ENCODE measurements around the gene ARHGDIG.

Gene ARHGDIG

GRCh38 chr16:263182-263774 is 17.1 kb upstream of the ARHGDIG start:
- no peak for TF ChIP-seq TAF1 (IDR thresholded peaks at IDR 0.05; ENCODE audit: borderline replicate concordance, insufficient read depth, low read length)
- TF ChIP-seq FOXP2 (optimal IDR thresholded peaks at IDR 0.05; ENCODE audit: borderline replicate concordance, extremely low read depth, extremely low read length, insufficient read depth): no peak
- TF ChIP-seq SIN3A (IDR thresholded peaks at IDR 0.05; ENCODE audit: borderline replicate concordance, insufficient read depth, low read length): no peak
- no peak for TF ChIP-seq POLR2AphosphoS5 (IDR thresholded peaks at IDR 0.05; ENCODE audit: low read depth, low read length)
- TF ChIP-seq REST (IDR thresholded peaks at IDR 0.05; ENCODE audit: insufficient read depth in 1 of 2, low read depth in 2 of 2, low read length in 2 of 2): no peak

- no peak for TF ChIP-seq POLR2AphosphoS5 (IDR thresholded peaks at IDR 0.05; ENCODE audit: low read depth, low read length)
- TF ChIP-seq SIN3A (IDR thresholded peaks at IDR 0.05; ENCODE audit: borderline replicate concordance, insufficient read depth, low read length): no peak
- TF ChIP-seq FOXP2 (optimal IDR thresholded peaks at IDR 0.05; ENCODE audit: borderline replicate concordance, extremely low read depth, extremely low read length, insufficient read depth): no peak
- no peak for TF ChIP-seq TAF1 (IDR thresholded peaks at IDR 0.05; ENCODE audit: borderline replicate concordance, insufficient read depth, low read length)
- no peak for TF ChIP-seq REST (IDR thresholded peaks at IDR 0.05; ENCODE audit: insufficient read depth in 1 of 2, low read depth in 2 of 2, low read length in 2 of 2)
Measured at GRCh38 chr16:263944-264343, 16.4 kb upstream of the ARHGDIG start.

- TF ChIP-seq TAF1 (IDR thresholded peaks at IDR 0.05; ENCODE audit: borderline replicate concordance, insufficient read depth, low read length): no peak
- TF ChIP-seq SIN3A (IDR thresholded peaks at IDR 0.05; ENCODE audit: borderline replicate concordance, insufficient read depth, low read length): no peak
- TF ChIP-seq REST (IDR thresholded peaks at IDR 0.05; ENCODE audit: insufficient read depth in 1 of 2, low read depth in 2 of 2, low read length in 2 of 2): no peak
- TF ChIP-seq FOXP2 (optimal IDR thresholded peaks at IDR 0.05; ENCODE audit: borderline replicate concordance, extremely low read depth, extremely low read length, insufficient read depth): no peak
- TF ChIP-seq POLR2AphosphoS5 (IDR thresholded peaks at IDR 0.05; ENCODE audit: low read depth, low read length): no peak
Measured at GRCh38 chr16:264440-264951, 15.9 kb upstream of the ARHGDIG start.

DNA sequence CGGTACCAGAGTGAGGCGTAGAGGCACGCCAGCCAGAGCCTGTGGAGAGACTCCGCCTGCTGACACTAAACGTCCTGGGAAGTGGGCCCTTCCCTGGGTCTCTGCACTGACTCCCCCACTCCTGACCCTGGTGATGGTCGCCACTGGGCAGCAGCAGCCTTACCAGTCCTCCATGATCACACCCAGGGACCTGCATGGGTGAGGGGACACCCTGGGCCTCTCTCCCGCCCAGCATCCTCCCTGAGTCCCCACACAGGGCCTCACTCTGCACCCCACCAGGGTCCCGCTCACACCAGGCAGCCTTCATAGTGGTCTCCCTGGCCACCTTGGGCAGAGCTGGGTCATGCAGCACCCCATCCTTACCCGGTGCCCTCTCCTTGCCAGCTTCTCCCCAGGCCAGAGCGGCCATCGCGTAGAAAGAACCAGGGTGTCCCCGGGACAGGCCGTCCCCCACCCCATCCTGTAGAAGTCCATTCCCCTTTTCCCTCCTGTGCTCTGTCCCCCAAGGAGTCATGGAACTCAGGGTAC is 15.3 kb upstream of the ARHGDIG start:
- TF ChIP-seq SIN3A (IDR thresholded peaks at IDR 0.05; ENCODE audit: borderline replicate concordance, insufficient read depth, low read length) (no peak), FOXP2 (optimal IDR thresholded peaks at IDR 0.05; ENCODE audit: borderline replicate concordance, extremely low read depth, extremely low read length, insufficient read depth) (no peak), TAF1 (IDR thresholded peaks at IDR 0.05; ENCODE audit: borderline replicate concordance, insufficient read depth, low read length) (no peak), POLR2AphosphoS5 (IDR thresholded peaks at IDR 0.05; ENCODE audit: low read depth, low read length) (no peak), REST (IDR thresholded peaks at IDR 0.05; ENCODE audit: insufficient read depth in 1 of 2, low read depth in 2 of 2, low read length in 2 of 2) (no peak)
